Suprapubic skin (tissue), 4 donors: ENCODE measurements around the gene SCO2.

Source experiments
- POLR2A ChIP-seq, 2 donors: fragments of 450-650 bp; IDR thresholded peaks; one replicate each; pipeline ENCODE4 v1.6.1; 2017; ENCODE audit warnings: antibody characterized with exemption in 2 of 2, mild to moderate bottlenecking in 2 of 2, moderate library complexity in 2 of 2
- POLR2AphosphoS5 ChIP-seq, 3 donors: sonication (generic); formaldehyde crosslinking; IDR thresholded peaks; one replicate each; pipeline ENCODE4 v1.6.1; 2017; ENCODE audit warnings: antibody characterized with exemption in 3 of 3
- TF ChIP-seq, protein P1 (sequence below), 2 donors: fragments of 200-600 bp in 1 of 2; fragments of 450-650 bp in 1 of 2; sonication (generic) in 1 of 2; IDR thresholded peaks; one replicate each; pipeline ENCODE4 v1.5.1; 2016 to 2019; ENCODE audit warnings: antibody characterized with exemption in 2 of 2, mild to moderate bottlenecking in 1 of 2, moderate library complexity in 1 of 2

DNA sequence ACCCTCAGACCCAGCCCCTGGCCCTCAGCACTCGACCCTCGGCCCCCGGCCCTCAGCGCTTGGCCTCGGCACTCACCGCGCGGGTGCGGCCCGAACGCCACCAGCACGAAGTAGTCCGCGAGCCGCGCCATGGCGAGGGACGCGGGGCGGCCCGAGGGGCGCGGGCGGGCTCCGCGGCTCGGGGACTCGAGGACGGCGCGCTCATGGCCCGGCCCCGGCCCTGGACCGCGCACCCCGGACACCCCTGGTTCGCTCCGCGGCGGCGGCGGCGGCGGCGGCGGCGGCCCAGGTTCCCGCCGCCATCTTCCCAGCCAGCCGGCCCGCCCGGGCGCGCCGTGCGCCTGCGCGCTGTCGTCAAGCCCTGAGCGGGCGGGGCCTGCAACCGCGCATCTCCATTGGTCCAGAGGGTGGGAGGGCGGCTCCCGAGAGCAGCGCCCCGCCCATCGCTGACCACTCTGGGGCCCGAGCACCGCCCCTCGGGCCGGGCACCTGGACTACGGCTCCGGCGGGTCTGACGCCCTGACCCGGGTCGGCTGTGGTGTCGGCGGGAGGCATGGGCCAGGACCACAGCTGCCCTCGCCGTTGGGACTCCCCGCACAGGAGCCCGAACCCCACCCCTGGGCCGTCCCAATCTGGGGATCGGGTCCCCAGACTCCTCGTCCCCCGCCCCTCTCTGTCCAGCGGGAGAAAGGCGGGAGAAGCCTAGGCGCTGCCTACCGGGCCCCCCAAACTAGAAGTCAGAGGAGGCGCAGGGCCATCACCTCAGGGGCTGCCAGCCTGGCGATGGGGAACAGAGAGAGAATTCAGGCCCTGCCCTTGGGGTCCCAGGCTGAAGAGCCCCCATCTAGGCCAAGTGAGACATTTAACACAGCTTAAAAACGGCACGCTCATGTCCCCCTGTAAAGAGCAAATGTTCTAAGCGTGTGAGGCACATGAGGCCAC is 50.4 kb downstream of the SCO2 start, which contains the start of gene SBF1:
- TF ChIP-seq POLR2AphosphoS5 (IDR thresholded peaks at IDR 0.05), result no peak
- TF ChIP-seq, protein P1, sequence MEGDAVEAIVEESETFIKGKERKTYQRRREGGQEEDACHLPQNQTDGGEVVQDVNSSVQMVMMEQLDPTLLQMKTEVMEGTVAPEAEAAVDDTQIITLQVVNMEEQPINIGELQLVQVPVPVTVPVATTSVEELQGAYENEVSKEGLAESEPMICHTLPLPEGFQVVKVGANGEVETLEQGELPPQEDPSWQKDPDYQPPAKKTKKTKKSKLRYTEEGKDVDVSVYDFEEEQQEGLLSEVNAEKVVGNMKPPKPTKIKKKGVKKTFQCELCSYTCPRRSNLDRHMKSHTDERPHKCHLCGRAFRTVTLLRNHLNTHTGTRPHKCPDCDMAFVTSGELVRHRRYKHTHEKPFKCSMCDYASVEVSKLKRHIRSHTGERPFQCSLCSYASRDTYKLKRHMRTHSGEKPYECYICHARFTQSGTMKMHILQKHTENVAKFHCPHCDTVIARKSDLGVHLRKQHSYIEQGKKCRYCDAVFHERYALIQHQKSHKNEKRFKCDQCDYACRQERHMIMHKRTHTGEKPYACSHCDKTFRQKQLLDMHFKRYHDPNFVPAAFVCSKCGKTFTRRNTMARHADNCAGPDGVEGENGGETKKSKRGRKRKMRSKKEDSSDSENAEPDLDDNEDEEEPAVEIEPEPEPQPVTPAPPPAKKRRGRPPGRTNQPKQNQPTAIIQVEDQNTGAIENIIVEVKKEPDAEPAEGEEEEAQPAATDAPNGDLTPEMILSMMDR (IDR thresholded peaks at IDR 0.05), result no peak
- TF ChIP-seq POLR2A (IDR thresholded peaks at IDR 0.05), result peak; percentile 64 to 86
